ENCODE data around the gene HSPA1L.
"Not testable (repeated sequence)": the region's sequence is repeated elsewhere in the genome, so short reads cannot be mapped to it uniquely, and the experiment has no call there.

The HSPA1L gene

GRCh38 chr6:31836474-31837368 lies 21.6 kb upstream of the HSPA1L start:
- no peak for DNase-seq

GRCh38 chr6:31836047-31836473 lies 21.0 kb upstream of the HSPA1L start:
- DNase-seq: no peak

GRCh38 chr6:31834367-31835250 lies 19.5 kb upstream of the HSPA1L start:
- peak; percentile 86 for DNase-seq

GRCh38 chr6:31831350-31832215 lies 16.5 kb upstream of the HSPA1L start:
- no peak for DNase-seq

GRCh38 chr6:31830886-31831335 lies 15.8 kb upstream of the HSPA1L start:
- DNase-seq: no peak

GRCh38 chr6:31829633-31830283 lies 14.7 kb upstream of the HSPA1L start:
- DNase-seq: no peak

- DNase-seq: peak; percentile 94
These were observed 12.4 kb upstream of the HSPA1L start, which contains the start of gene HSPA1B for GRCh38 chr6:31827286-31828079. Gene HSPA1B, plus strand, starts transcription at chr6:31827738. Its CDS starts 213 bp downstream, at chr6:31827951.

GRCh38 chr6:31826793-31827285 lies 11.8 kb upstream of the HSPA1L start:
- DNase-seq: peak; percentile 49

GRCh38 chr6:31825553-31825952 lies 10.5 kb upstream of the HSPA1L start:
- no peak for DNase-seq

- DNase-seq: not testable (repeated sequence)
These were observed 8.6 kb upstream of the HSPA1L start for GRCh38 chr6:31823592-31824196.

GRCh38 chr6:31822036-31822821 lies 7.1 kb upstream of the HSPA1L start:
- DNase-seq: peak; percentile 65

- DNase-seq: peak; percentile 75
These were observed 6.4 kb upstream of the HSPA1L start for GRCh38 chr6:31821301-31822035.

GRCh38 chr6:31820399-31820798 lies 5.3 kb upstream of the HSPA1L start:
- not testable (repeated sequence) for DNase-seq

- DNase-seq: no peak
These were observed 4.8 kb upstream of the HSPA1L start for GRCh38 chr6:31819871-31820299.

- not testable (repeated sequence) for DNase-seq
These were observed 2.9 kb upstream of the HSPA1L start for GRCh38 chr6:31817929-31818511.

GRCh38 chr6:31817133-31817928 lies 2.2 kb upstream of the HSPA1L start:
- not testable (repeated sequence) for DNase-seq

- peak; percentile 72 for DNase-seq
These were observed 432 bp downstream of the HSPA1L start for GRCh38 chr6:31814677-31815024.

GRCh38 chr6:31813465-31813849 lies 1.6 kb downstream of the HSPA1L start:
- no peak for DNase-seq
